ENCODE measurements around the gene ZFR. TPM values are rescaled to one million over a fixed set of nuclear protein-coding genes. Genes with fewer than 3 reads are reported as not detected.

Gene ZFR
- total RNA-seq, 1 experiment from 2014 or later = 85.1 TPM

- no peak for ATAC-seq
- POLR2A ChIA-PET (ENCODE audit: unreplicated experiment) = interaction anchor here (0.5 kb wide), 1 partner anchor 1126 kb away, joined by 3 read pairs; no protein-coding TSS in a partner anchor
- Histone ChIP-seq H4K20me1 (ENCODE audit: low read length) (no peaks in the 10 kb centered on the region), H3K4me3 (ENCODE audit: low read length) (no peak overlapping the region), H3K9me3 (ENCODE audit: low read length) (peaks cover 32% of the 10 kb centered on the region), H3K79me2 (ENCODE audit: low read length) (no peaks in the 10 kb centered on the region), H3F3A (ENCODE audit: low read length, unreplicated experiment) (no peaks in the 10 kb centered on the region), H3K4me2 (ENCODE audit: low read length) (no peak overlapping the region), H3K9ac (ENCODE audit: low read length) (no peak overlapping the region), H2AFZ (ENCODE audit: low read length) (no peak overlapping the region), H3K4me1 (ENCODE audit: insufficient read depth, low read length) (no peaks in the 10 kb centered on the region), H3K9me2 (replicated peaks; ENCODE audit: low read length) (no peaks in the 10 kb centered on the region), H3K27ac (ENCODE audit: low read length) (no peak overlapping the region), H3K36me3 (ENCODE audit: low read depth, low read length) (no peaks in the 10 kb centered on the region), H3K27me3 (ENCODE audit: low read length) (no peaks in the 10 kb centered on the region)
- intact Hi-C loops (cut with micrococcal nuclease) = no loop called here
- no TSS peak for BruUV-seq (replicated peaks)
- TF ChIP-seq EZH2 (IDR thresholded peaks at IDR 0.05; ENCODE audit: low read length, unreplicated experiment) = no peak
- TF ChIP-seq EZH2phosphoT487 (IDR thresholded peaks at IDR 0.05; ENCODE audit: borderline replicate concordance, low read length) = no peak
- no peak for TF ChIP-seq CTCF (conservative IDR thresholded peaks at IDR 0.05; ENCODE audit: low read depth, low read length)
- CTCF ChIA-PET = interaction anchor here (0.6 kb wide), 1 partner anchor 212 kb away, joined by 3 read pairs; no protein-coding TSS in a partner anchor
- DNase-seq = no peak
Observed at GRCh38 chr5:32343058-32343672, 101.4 kb downstream of the ZFR start.

- DNase-seq (no peak), ATAC-seq (no peak)
- no peak overlapping the region for H2AFZ ChIP-seq (ENCODE audit: low read length)
- no peak overlapping the region for H3K27ac ChIP-seq (ENCODE audit: low read length)
- ChIA-PET POLR2A (ENCODE audit: unreplicated experiment) (interaction anchor here (0.5 kb wide), 1 partner anchor 1127 kb away, joined by 3 read pairs; no protein-coding TSS in a partner anchor), CTCF (no interaction called here)
- TF ChIP-seq CTCF (conservative IDR thresholded peaks at IDR 0.05; ENCODE audit: low read depth, low read length) = no peak
- no peak for TF ChIP-seq EZH2 (IDR thresholded peaks at IDR 0.05; ENCODE audit: low read length, unreplicated experiment)
- no peak for TF ChIP-seq EZH2phosphoT487 (IDR thresholded peaks at IDR 0.05; ENCODE audit: borderline replicate concordance, low read length)
- H3K9me3 ChIP-seq (ENCODE audit: low read length) = peaks cover 36% of the 10 kb centered on the region
- no peaks in the 10 kb centered on the region for H3K4me1 ChIP-seq (ENCODE audit: insufficient read depth, low read length)
- H3K36me3 ChIP-seq (ENCODE audit: low read depth, low read length) = no peaks in the 10 kb centered on the region
- BruUV-seq (replicated peaks) = no TSS peak
- no peak overlapping the region for H3K9ac ChIP-seq (ENCODE audit: low read length)
- H3K27me3 ChIP-seq (ENCODE audit: low read length) = no peaks in the 10 kb centered on the region
- H3K9me2 ChIP-seq (replicated peaks; ENCODE audit: low read length) = no peaks in the 10 kb centered on the region
- no peaks in the 10 kb centered on the region for H3K79me2 ChIP-seq (ENCODE audit: low read length)
- H3K4me2 ChIP-seq (ENCODE audit: low read length) = no peak overlapping the region
- H3K4me3 ChIP-seq (ENCODE audit: low read length) = no peak overlapping the region
- H4K20me1 ChIP-seq (ENCODE audit: low read length) = no peaks in the 10 kb centered on the region
- intact Hi-C loops (cut with micrococcal nuclease) = no loop called here
- H3F3A ChIP-seq (ENCODE audit: low read length, unreplicated experiment) = no peaks in the 10 kb centered on the region
Observed at GRCh38 chr5:32342656-32343055, 101.9 kb downstream of the ZFR start.

GRCh38 chr5:32339878-32340277, 104.7 kb downstream of the ZFR start:
- intact Hi-C loops (cut with micrococcal nuclease) = no loop called here

More at GRCh38 chr5:32339878-32340277, 104.7 kb downstream of the ZFR start:
- DNase-seq (no peak), ATAC-seq (no peak)
- Histone ChIP-seq H3K9ac (ENCODE audit: low read length) (no peak overlapping the region), H3K9me2 (replicated peaks; ENCODE audit: low read length) (no peaks in the 10 kb centered on the region), H2AFZ (ENCODE audit: low read length) (no peak overlapping the region), H4K20me1 (ENCODE audit: low read length) (no peaks in the 10 kb centered on the region), H3K4me2 (ENCODE audit: low read length) (no peak overlapping the region), H3K4me3 (ENCODE audit: low read length) (no peak overlapping the region), H3K27me3 (ENCODE audit: low read length) (no peaks in the 10 kb centered on the region), H3K36me3 (ENCODE audit: low read depth, low read length) (no peaks in the 10 kb centered on the region), H3K9me3 (ENCODE audit: low read length) (peaks cover 40% of the 10 kb centered on the region), H3K4me1 (ENCODE audit: insufficient read depth, low read length) (no peaks in the 10 kb centered on the region), H3K79me2 (ENCODE audit: low read length) (no peaks in the 10 kb centered on the region), H3K27ac (ENCODE audit: low read length) (no peak overlapping the region), H3F3A (ENCODE audit: low read length, unreplicated experiment) (no peaks in the 10 kb centered on the region)
- no TSS peak for BruUV-seq (replicated peaks)
- TF ChIP-seq EZH2 (IDR thresholded peaks at IDR 0.05; ENCODE audit: low read length, unreplicated experiment) (no peak), CTCF (conservative IDR thresholded peaks at IDR 0.05; ENCODE audit: low read depth, low read length) (no peak), EZH2phosphoT487 (IDR thresholded peaks at IDR 0.05; ENCODE audit: borderline replicate concordance, low read length) (no peak)
- POLR2A ChIA-PET (ENCODE audit: unreplicated experiment) = no interaction called here
- CTCF ChIA-PET = no interaction called here
